SK-N-SH (cell line): ENCODE measurements around the gene CALN1. TPM values are rescaled to one million over a fixed set of nuclear protein-coding genes. Genes with fewer than 3 reads are reported as not detected.

Experiments used
- CTCF ChIA-PET: fragments of 300-600, 350-600 bp; formaldehyde crosslinking; extraction: SDS; loops from one replicate; lab custom pipeline; 2021; lab: Yijun Ruan, JAX
- POLR2A ChIA-PET: fragments of 350-600 bp; sonication (Branson Sonifier 250); formaldehyde crosslinking; extraction: SDS; loops from one replicate; lab custom pipeline; 2020; ENCODE audit warnings: antibody characterized with exemption, inconsistent platforms; lab: Yijun Ruan, JAX
- DNase-seq: peaks from one replicate; pipeline ENCODE4 v3.0.0; 2012
- H2AFZ ChIP-seq: fragments of 200-600 bp; sonication (generic); 2 replicates; pipeline ENCODE4 v1.8.1; 2016; ENCODE audit warnings: antibody characterized with exemption, mild to moderate bottlenecking, low read depth
- H3F3A ChIP-seq: fragments of 200-600 bp; sonication (generic); replicated peaks from 2 replicates; pipeline ENCODE3; 2016; ENCODE audit warnings: antibody characterized with exemption, mild to moderate bottlenecking; ENCODE audit not compliant: insufficient read depth
- H3K27ac ChIP-seq, 2 experiments: fragments of 200-500 bp in 1 of 2; fragments of 200-600 bp in 1 of 2; sonication (Bioruptor generic) in 1 of 2; sonication (generic), shearing (Covaris generic) in 1 of 2; 2 replicates each; pipeline versions ENCODE4 v1.5.1 to v1.6.1; 2014 to 2016; ENCODE audit warnings: low read depth in 2 of 2, inconsistent platforms in 1 of 2, low read length in 1 of 2, mild to moderate bottlenecking in 1 of 2, mixed read lengths in 1 of 2
- H3K27me3 ChIP-seq: fragments of 200-600 bp; sonication (generic), shearing (Covaris generic); 2 replicates; pipeline ENCODE4 v1.6.1; 2016; ENCODE audit warnings: mixed run types; ENCODE audit not compliant: insufficient read depth
- H3K36me3 ChIP-seq, 2 experiments: fragments of 200-500 bp in 1 of 2; fragments of 200-600 bp in 1 of 2; sonication (Bioruptor generic) in 1 of 2; sonication (generic) in 1 of 2; replicated peaks in 1 of 2; 2 replicates each; pipeline versions ENCODE3 to v1.5.1; 2014 to 2016; ENCODE audit warnings: low read length in 1 of 2, mild to moderate bottlenecking in 1 of 2; ENCODE audit not compliant: insufficient read depth in 2 of 2, control insufficient read depth in 1 of 2
- H3K4me1 ChIP-seq, 2 experiments: fragments of 200-500 bp in 1 of 2; fragments of 200-600 bp in 1 of 2; sonication (Bioruptor generic) in 1 of 2; sonication (generic), shearing (Covaris generic) in 1 of 2; 2 replicates each; pipeline versions ENCODE4 v1.5.1 to v1.6.1; 2014 to 2016; ENCODE audit warnings: low read depth in 1 of 2, low read length in 1 of 2, mixed run types in 1 of 2; ENCODE audit not compliant: insufficient read depth in 2 of 2, control insufficient read depth in 1 of 2
- H3K4me2 ChIP-seq: fragments of 200-600 bp; sonication (generic), shearing (Covaris generic); 2 replicates; pipeline ENCODE4 v1.6.1; 2017; ENCODE audit warnings: mixed run types
- H3K4me3 ChIP-seq, 2 experiments: fragments of 200-500 bp in 1 of 2; fragments of 200-600 bp in 1 of 2; sonication (Bioruptor generic) in 1 of 2; sonication (generic), shearing (Covaris generic) in 1 of 2; 2 replicates each; pipeline versions ENCODE4 v1.5.1 to v1.8.1; 2014 to 2016; ENCODE audit warnings: low read depth in 2 of 2, inconsistent platforms in 1 of 2, low read length in 1 of 2, mild to moderate bottlenecking in 1 of 2, mixed read lengths in 1 of 2, moderate library complexity in 1 of 2
- H3K79me2 ChIP-seq: fragments of 200-600 bp; sonication (generic); 2 replicates; pipeline ENCODE4 v1.8.1; 2017; ENCODE audit warnings: mild to moderate bottlenecking; ENCODE audit not compliant: insufficient read depth
- H3K9ac ChIP-seq: fragments of 200-600 bp; sonication (generic); 2 replicates; pipeline ENCODE4 v1.6.1; 2017; ENCODE audit warnings: mixed run types
- H3K9me2 ChIP-seq: fragments of 200-600 bp; sonication (generic); 2 replicates; pipeline ENCODE4 v1.6.1; 2017; ENCODE audit warnings: mixed run types
- H3K9me3 ChIP-seq: fragments of 200-600 bp; sonication (generic); 2 replicates; pipeline ENCODE4 v1.6.1; 2017; ENCODE audit warnings: mixed run types, mild to moderate bottlenecking, moderate library complexity
- H4K20me1 ChIP-seq: fragments of 200-600 bp; sonication (generic); 2 replicates; pipeline ENCODE4 v1.6.1; 2017; ENCODE audit warnings: mild to moderate bottlenecking, mixed run types; ENCODE audit not compliant: insufficient read depth
- MEF2A ChIP-seq: IDR thresholded peaks from 2 replicates; pipeline ENCODE4 v1.4.0; 2012; ENCODE audit warnings: low read depth, borderline replicate concordance
- RAD21 ChIP-seq: IDR thresholded peaks from 2 replicates; pipeline ENCODE4 v1.6.1; 2012; ENCODE audit warnings: mild to moderate bottlenecking, low read length
- RXRA ChIP-seq: IDR thresholded peaks from 2 replicates; pipeline ENCODE4 v1.4.0; 2012; ENCODE audit warnings: low read depth, mild to moderate bottlenecking, borderline replicate concordance
- SIN3A ChIP-seq: IDR thresholded peaks from 2 replicates; pipeline ENCODE4 v1.6.1; 2012; ENCODE audit warnings: low read depth, mild to moderate bottlenecking, low read length, moderate library complexity, borderline replicate concordance
- SMC3 ChIP-seq: IDR thresholded peaks from 2 replicates; pipeline ENCODE4 v1.6.1; 2012; ENCODE audit warnings: low read depth, low read length, improper control_type of control experiment
- WGBS: methylation state at CpG from one replicate; pipeline ENCODE4 v1.1.6; 2017; ENCODE audit warnings: low lambda C conversion rate; 5-methylcytosine and 5-hydroxymethylcytosine counted together
- polyA plus RNA-seq, 3 experiments: library from polyadenylated mRNA; depleted of rRNA; stranded (reverse); fragments of >200 nt; gene quantifications; 2 replicates each; pipeline ENCODE4 v1.2.3, GENCODE V29; 2012
- TF ChIP-seq, protein P1 (sequence below): fragments of 200-600 bp; sonication (generic); IDR thresholded peaks from 2 replicates; pipeline ENCODE4 v1.6.1; 2017; ENCODE audit warnings: antibody characterized with exemption, mild to moderate bottlenecking, moderate library complexity
- TF ChIP-seq, protein P2 (sequence below): IDR thresholded peaks from 2 replicates; pipeline ENCODE4 v1.4.0; 2012; ENCODE audit warnings: low read depth, borderline replicate concordance
- TF ChIP-seq, protein P3 (sequence below): IDR thresholded peaks from 2 replicates; pipeline ENCODE4 v1.4.0; 2012; ENCODE audit warnings: low read depth, borderline replicate concordance
- TF ChIP-seq, protein P4 (sequence below): fragments of 150-350 bp; IDR thresholded peaks from 2 replicates; pipeline ENCODE4 v1.6.1; 2016; ENCODE audit warnings: mild to moderate bottlenecking, low read depth, low read length
- TF ChIP-seq, protein P5 (sequence below): IDR thresholded peaks from 2 replicates; pipeline ENCODE4 v1.6.1; 2012; ENCODE audit warnings: mild to moderate bottlenecking, low read depth, low read length, moderate library complexity

The CALN1 gene
- polyA plus RNA-seq, 1 of the 3 experiments (the other 2 are of a cell fraction), result not detected

DNA sequence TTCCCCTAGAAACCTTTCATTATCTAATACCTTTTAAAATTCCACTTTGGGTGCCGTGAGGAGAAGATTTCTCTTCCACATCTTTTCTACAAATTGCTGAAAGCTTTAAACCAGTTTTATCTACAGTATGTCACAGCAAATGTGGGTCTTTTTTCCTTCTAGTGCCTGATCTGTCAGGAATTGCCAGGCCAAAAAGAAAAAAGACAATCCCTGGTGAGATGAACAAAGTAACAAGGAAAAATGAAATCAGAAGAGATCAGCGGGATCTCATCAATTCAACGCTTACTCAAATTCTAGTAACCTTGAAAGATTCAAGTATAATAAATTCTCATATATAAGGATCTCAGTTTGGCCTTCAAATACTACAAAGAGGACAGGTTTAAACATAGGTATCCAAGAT, 449.5 kb downstream of the CALN1 start:
- DNase-seq, result no peak
- Histone ChIP-seq H3K79me2 (no peaks in the 10 kb centered on the region), H2AFZ (no peak overlapping the region), H3K36me3 (no peaks in the 10 kb centered on the region), H3F3A (no peaks in the 10 kb centered on the region), H3K4me3 (no peak overlapping the region), H3K9me3 (no peaks in the 10 kb centered on the region; the same call in 1 of the 2 replicates), H3K9me2 (no peaks in the 10 kb centered on the region), H3K27ac (no peak overlapping the region), H4K20me1 (no peaks in the 10 kb centered on the region), H3K27me3 (no peaks in the 10 kb centered on the region), H3K4me1 (no peaks in the 10 kb centered on the region), H3K9ac (no peak overlapping the region), H3K4me2 (no peak overlapping the region)
- 6% methylated on average over 3 of the region's 3 CpGs for WGBS
- ChIA-PET CTCF (no interaction called here), POLR2A (no interaction called here)
- TF ChIP-seq, protein P1, sequence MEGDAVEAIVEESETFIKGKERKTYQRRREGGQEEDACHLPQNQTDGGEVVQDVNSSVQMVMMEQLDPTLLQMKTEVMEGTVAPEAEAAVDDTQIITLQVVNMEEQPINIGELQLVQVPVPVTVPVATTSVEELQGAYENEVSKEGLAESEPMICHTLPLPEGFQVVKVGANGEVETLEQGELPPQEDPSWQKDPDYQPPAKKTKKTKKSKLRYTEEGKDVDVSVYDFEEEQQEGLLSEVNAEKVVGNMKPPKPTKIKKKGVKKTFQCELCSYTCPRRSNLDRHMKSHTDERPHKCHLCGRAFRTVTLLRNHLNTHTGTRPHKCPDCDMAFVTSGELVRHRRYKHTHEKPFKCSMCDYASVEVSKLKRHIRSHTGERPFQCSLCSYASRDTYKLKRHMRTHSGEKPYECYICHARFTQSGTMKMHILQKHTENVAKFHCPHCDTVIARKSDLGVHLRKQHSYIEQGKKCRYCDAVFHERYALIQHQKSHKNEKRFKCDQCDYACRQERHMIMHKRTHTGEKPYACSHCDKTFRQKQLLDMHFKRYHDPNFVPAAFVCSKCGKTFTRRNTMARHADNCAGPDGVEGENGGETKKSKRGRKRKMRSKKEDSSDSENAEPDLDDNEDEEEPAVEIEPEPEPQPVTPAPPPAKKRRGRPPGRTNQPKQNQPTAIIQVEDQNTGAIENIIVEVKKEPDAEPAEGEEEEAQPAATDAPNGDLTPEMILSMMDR, result no peak
- TF ChIP-seq, protein P2, sequence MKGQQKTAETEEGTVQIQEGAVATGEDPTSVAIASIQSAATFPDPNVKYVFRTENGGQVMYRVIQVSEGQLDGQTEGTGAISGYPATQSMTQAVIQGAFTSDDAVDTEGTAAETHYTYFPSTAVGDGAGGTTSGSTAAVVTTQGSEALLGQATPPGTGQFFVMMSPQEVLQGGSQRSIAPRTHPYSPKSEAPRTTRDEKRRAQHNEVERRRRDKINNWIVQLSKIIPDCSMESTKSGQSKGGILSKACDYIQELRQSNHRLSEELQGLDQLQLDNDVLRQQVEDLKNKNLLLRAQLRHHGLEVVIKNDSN, result no peak
- TF ChIP-seq SIN3A, result no peak
- TF ChIP-seq, protein P3, sequence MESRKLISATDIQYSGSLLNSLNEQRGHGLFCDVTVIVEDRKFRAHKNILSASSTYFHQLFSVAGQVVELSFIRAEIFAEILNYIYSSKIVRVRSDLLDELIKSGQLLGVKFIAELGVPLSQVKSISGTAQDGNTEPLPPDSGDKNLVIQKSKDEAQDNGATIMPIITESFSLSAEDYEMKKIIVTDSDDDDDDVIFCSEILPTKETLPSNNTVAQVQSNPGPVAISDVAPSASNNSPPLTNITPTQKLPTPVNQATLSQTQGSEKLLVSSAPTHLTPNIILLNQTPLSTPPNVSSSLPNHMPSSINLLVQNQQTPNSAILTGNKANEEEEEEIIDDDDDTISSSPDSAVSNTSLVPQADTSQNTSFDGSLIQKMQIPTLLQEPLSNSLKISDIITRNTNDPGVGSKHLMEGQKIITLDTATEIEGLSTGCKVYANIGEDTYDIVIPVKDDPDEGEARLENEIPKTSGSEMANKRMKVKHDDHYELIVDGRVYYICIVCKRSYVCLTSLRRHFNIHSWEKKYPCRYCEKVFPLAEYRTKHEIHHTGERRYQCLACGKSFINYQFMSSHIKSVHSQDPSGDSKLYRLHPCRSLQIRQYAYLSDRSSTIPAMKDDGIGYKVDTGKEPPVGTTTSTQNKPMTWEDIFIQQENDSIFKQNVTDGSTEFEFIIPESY, result no peak
- TF ChIP-seq, protein P4, sequence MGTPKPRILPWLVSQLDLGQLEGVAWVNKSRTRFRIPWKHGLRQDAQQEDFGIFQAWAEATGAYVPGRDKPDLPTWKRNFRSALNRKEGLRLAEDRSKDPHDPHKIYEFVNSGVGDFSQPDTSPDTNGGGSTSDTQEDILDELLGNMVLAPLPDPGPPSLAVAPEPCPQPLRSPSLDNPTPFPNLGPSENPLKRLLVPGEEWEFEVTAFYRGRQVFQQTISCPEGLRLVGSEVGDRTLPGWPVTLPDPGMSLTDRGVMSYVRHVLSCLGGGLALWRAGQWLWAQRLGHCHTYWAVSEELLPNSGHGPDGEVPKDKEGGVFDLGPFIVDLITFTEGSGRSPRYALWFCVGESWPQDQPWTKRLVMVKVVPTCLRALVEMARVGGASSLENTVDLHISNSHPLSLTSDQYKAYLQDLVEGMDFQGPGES, result no peak
- no peak for TF ChIP-seq SMC3
- no peak for TF ChIP-seq RAD21
- TF ChIP-seq, protein P5, sequence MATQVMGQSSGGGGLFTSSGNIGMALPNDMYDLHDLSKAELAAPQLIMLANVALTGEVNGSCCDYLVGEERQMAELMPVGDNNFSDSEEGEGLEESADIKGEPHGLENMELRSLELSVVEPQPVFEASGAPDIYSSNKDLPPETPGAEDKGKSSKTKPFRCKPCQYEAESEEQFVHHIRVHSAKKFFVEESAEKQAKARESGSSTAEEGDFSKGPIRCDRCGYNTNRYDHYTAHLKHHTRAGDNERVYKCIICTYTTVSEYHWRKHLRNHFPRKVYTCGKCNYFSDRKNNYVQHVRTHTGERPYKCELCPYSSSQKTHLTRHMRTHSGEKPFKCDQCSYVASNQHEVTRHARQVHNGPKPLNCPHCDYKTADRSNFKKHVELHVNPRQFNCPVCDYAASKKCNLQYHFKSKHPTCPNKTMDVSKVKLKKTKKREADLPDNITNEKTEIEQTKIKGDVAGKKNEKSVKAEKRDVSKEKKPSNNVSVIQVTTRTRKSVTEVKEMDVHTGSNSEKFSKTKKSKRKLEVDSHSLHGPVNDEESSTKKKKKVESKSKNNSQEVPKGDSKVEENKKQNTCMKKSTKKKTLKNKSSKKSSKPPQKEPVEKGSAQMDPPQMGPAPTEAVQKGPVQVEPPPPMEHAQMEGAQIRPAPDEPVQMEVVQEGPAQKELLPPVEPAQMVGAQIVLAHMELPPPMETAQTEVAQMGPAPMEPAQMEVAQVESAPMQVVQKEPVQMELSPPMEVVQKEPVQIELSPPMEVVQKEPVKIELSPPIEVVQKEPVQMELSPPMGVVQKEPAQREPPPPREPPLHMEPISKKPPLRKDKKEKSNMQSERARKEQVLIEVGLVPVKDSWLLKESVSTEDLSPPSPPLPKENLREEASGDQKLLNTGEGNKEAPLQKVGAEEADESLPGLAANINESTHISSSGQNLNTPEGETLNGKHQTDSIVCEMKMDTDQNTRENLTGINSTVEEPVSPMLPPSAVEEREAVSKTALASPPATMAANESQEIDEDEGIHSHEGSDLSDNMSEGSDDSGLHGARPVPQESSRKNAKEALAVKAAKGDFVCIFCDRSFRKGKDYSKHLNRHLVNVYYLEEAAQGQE, result no peak
- no peak for TF ChIP-seq RXRA
- no peak for TF ChIP-seq MEF2A
